Testis (tissue), 2 donors: ENCODE data around the gene THSD4.

Experiments used
- POLR2A ChIP-seq: fragments of 450-650 bp; IDR thresholded peaks from one replicate; pipeline ENCODE4 v1.6.1; 2017; ENCODE audit warnings: antibody characterized with exemption, mild to moderate bottlenecking, moderate library complexity
- TF ChIP-seq, protein P1 (sequence below), 3 experiments: fragments of 450-650 bp in 2 of 3; fragments of 200-600 bp in 1 of 3; sonication (generic) in 1 of 3; IDR thresholded peaks; one replicate each; pipeline ENCODE4 v1.5.1; 2016 to 2019; ENCODE audit warnings: antibody characterized with exemption in 3 of 3, mild to moderate bottlenecking in 2 of 3, moderate library complexity in 1 of 3

- no peak for TF ChIP-seq POLR2A
- TF ChIP-seq, protein P1, sequence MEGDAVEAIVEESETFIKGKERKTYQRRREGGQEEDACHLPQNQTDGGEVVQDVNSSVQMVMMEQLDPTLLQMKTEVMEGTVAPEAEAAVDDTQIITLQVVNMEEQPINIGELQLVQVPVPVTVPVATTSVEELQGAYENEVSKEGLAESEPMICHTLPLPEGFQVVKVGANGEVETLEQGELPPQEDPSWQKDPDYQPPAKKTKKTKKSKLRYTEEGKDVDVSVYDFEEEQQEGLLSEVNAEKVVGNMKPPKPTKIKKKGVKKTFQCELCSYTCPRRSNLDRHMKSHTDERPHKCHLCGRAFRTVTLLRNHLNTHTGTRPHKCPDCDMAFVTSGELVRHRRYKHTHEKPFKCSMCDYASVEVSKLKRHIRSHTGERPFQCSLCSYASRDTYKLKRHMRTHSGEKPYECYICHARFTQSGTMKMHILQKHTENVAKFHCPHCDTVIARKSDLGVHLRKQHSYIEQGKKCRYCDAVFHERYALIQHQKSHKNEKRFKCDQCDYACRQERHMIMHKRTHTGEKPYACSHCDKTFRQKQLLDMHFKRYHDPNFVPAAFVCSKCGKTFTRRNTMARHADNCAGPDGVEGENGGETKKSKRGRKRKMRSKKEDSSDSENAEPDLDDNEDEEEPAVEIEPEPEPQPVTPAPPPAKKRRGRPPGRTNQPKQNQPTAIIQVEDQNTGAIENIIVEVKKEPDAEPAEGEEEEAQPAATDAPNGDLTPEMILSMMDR (IDR thresholded peaks at IDR 0.05) = no peak
Observed at GRCh38 chr15:71125831-71126450, 10.7 kb downstream of the THSD4 start.
